Measurements from ENCODE around the gene FBLN5. TPM values are rescaled to one million over a fixed set of nuclear protein-coding genes. Genes with fewer than 3 reads are reported as not detected.

The FBLN5 gene
- total RNA-seq, 1 experiment from 2014 or later = not detected

- Histone ChIP-seq H3K9me3 (ENCODE audit: insufficient read depth, low read depth) (no peaks in the 10 kb centered on the region), H4K20me1 (ENCODE audit: insufficient read depth) (no peaks in the 10 kb centered on the region), H3K9me2 (ENCODE audit: insufficient read depth) (no peaks in the 10 kb centered on the region), H3F3A (ENCODE audit: insufficient read depth, low read depth) (no peaks in the 10 kb centered on the region), H3K4me3 (no peak overlapping the region), H3K27ac (no peak overlapping the region), H3K79me2 (ENCODE audit: low read depth) (no peaks in the 10 kb centered on the region), H3K27me3 (ENCODE audit: insufficient read depth, low read depth) (no peaks in the 10 kb centered on the region), H3K4me2 (no peak overlapping the region), H3K4me1 (replicated peaks; ENCODE audit: insufficient read depth) (no peaks in the 10 kb centered on the region; the same call in 1 of the 2 replicates), H3K36me3 (ENCODE audit: low read depth) (no peaks in the 10 kb centered on the region), H2AFZ (no peak overlapping the region)
- no peak for DNase-seq
- no peak for TF ChIP-seq CTCF (conservative IDR thresholded peaks at IDR 0.05)
- no peak for TF ChIP-seq EZH2 (IDR thresholded peaks at IDR 0.05; ENCODE audit: low read depth)
- POLR2A ChIA-PET (ENCODE audit: unreplicated experiment) = no interaction called here
- BruUV-seq (replicated peaks) = no TSS peak
- CTCF ChIA-PET = no interaction called here
- intact Hi-C loops (cut with micrococcal nuclease; ENCODE audit: unreplicated experiment) = no loop called here
Observed at GRCh38 chr14:91862417-91862816, 85.1 kb downstream of the FBLN5 start.

- Histone ChIP-seq H3K4me2 (no peak overlapping the region), H4K20me1 (ENCODE audit: insufficient read depth) (no peaks in the 10 kb centered on the region), H2AFZ (no peak overlapping the region), H3K9me2 (ENCODE audit: insufficient read depth) (no peaks in the 10 kb centered on the region), H3K27ac (no peak overlapping the region), H3K79me2 (ENCODE audit: low read depth) (no peaks in the 10 kb centered on the region), H3F3A (ENCODE audit: insufficient read depth, low read depth) (no peaks in the 10 kb centered on the region), H3K4me1 (replicated peaks; ENCODE audit: insufficient read depth) (no peaks in the 10 kb centered on the region; the same call in 1 of the 2 replicates), H3K27me3 (ENCODE audit: insufficient read depth, low read depth) (no peaks in the 10 kb centered on the region), H3K9me3 (ENCODE audit: insufficient read depth, low read depth) (no peaks in the 10 kb centered on the region), H3K4me3 (no peak overlapping the region), H3K36me3 (ENCODE audit: low read depth) (no peaks in the 10 kb centered on the region)
- DNase-seq = no peak
- TF ChIP-seq CTCF (conservative IDR thresholded peaks at IDR 0.05) (no peak), EZH2 (IDR thresholded peaks at IDR 0.05; ENCODE audit: low read depth) (no peak)
- POLR2A ChIA-PET (ENCODE audit: unreplicated experiment) = no interaction called here
- no TSS peak for BruUV-seq (replicated peaks)
- intact Hi-C loops (cut with micrococcal nuclease; ENCODE audit: unreplicated experiment) = no loop called here
- CTCF ChIA-PET = no interaction called here
Observed at GRCh38 chr14:91861091-91861490, 86.4 kb downstream of the FBLN5 start.

- Histone ChIP-seq H3K4me1 (replicated peaks; ENCODE audit: insufficient read depth) (no peaks in the 10 kb centered on the region; the same call in 1 of the 2 replicates), H3F3A (ENCODE audit: insufficient read depth, low read depth) (no peaks in the 10 kb centered on the region), H3K27me3 (ENCODE audit: insufficient read depth, low read depth) (no peaks in the 10 kb centered on the region), H3K9me3 (ENCODE audit: insufficient read depth, low read depth) (no peaks in the 10 kb centered on the region), H3K4me3 (no peak overlapping the region), H3K9me2 (ENCODE audit: insufficient read depth) (no peaks in the 10 kb centered on the region), H3K27ac (no peak overlapping the region), H3K79me2 (ENCODE audit: low read depth) (no peaks in the 10 kb centered on the region), H2AFZ (no peak overlapping the region), H3K4me2 (no peak overlapping the region), H4K20me1 (ENCODE audit: insufficient read depth) (no peaks in the 10 kb centered on the region), H3K36me3 (ENCODE audit: low read depth) (no peaks in the 10 kb centered on the region)
- no TSS peak for BruUV-seq (replicated peaks)
- intact Hi-C loops (cut with micrococcal nuclease; ENCODE audit: unreplicated experiment) = no loop called here
- POLR2A ChIA-PET (ENCODE audit: unreplicated experiment) = no interaction called here
- no peak for TF ChIP-seq EZH2 (IDR thresholded peaks at IDR 0.05; ENCODE audit: low read depth)
- TF ChIP-seq CTCF (conservative IDR thresholded peaks at IDR 0.05) = no peak
- DNase-seq = no peak
- CTCF ChIA-PET = no interaction called here
Observed at GRCh38 chr14:91860238-91860637, 87.3 kb downstream of the FBLN5 start.

Measured in PC-9 (cell line).